ENCODE data around the gene MKRN2OS.

DNA sequence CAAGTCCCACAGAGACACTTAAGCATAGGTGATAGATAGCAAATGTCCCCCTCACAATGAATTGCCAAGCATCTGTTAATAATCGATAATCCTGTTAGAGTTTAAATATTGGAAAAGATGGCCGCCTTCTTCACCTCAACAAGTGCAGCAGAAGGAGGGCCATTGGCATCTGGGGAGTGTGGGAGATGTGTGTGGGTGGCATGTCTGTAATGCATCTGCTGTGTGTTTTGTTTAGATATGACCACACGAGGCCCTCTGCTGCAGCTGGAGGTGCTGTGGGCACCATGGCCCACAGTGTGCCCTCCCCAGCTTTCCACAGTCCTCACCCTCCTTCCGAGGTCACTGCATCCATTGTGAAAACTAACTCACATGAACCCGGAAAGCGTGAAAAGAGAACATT is 24.5 kb upstream of the MKRN2OS start:
- TF ChIP-seq, protein P1, sequence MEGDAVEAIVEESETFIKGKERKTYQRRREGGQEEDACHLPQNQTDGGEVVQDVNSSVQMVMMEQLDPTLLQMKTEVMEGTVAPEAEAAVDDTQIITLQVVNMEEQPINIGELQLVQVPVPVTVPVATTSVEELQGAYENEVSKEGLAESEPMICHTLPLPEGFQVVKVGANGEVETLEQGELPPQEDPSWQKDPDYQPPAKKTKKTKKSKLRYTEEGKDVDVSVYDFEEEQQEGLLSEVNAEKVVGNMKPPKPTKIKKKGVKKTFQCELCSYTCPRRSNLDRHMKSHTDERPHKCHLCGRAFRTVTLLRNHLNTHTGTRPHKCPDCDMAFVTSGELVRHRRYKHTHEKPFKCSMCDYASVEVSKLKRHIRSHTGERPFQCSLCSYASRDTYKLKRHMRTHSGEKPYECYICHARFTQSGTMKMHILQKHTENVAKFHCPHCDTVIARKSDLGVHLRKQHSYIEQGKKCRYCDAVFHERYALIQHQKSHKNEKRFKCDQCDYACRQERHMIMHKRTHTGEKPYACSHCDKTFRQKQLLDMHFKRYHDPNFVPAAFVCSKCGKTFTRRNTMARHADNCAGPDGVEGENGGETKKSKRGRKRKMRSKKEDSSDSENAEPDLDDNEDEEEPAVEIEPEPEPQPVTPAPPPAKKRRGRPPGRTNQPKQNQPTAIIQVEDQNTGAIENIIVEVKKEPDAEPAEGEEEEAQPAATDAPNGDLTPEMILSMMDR (conservative IDR thresholded peaks at IDR 0.05) = no peak
- no peak for TF ChIP-seq ZFX (IDR thresholded peaks at IDR 0.05)

Data from C4-2B (cell line).